Daoy (cell line): ENCODE results near the gene HIF3A. TPM values are rescaled to one million over a fixed set of nuclear protein-coding genes. Genes with fewer than 3 reads are reported as not detected.
A peak's percentile ranks its signal among the peaks of the same experiment; 100 is the strongest.
"Not testable (repeated sequence)": the region's sequence is repeated elsewhere in the genome, so short reads cannot be mapped to it uniquely, and the experiment has no call there.

ENCODE experiments used
- DNase-seq: peaks from one replicate; pipeline ENCODE4 v3.0.0-alpha.2; 2015; ENCODE audit warnings: low read depth
- total RNA-seq: library from RNA; depleted of rRNA; stranded (reverse); fragments of >200 nt; shearing (Covaris generic); gene quantifications from 2 replicates; pipeline ENCODE4 v1.2.3, GENCODE V29; 2014

The HIF3A gene
- total RNA-seq, 1 experiment from 2014 or later = not detected

DNA sequence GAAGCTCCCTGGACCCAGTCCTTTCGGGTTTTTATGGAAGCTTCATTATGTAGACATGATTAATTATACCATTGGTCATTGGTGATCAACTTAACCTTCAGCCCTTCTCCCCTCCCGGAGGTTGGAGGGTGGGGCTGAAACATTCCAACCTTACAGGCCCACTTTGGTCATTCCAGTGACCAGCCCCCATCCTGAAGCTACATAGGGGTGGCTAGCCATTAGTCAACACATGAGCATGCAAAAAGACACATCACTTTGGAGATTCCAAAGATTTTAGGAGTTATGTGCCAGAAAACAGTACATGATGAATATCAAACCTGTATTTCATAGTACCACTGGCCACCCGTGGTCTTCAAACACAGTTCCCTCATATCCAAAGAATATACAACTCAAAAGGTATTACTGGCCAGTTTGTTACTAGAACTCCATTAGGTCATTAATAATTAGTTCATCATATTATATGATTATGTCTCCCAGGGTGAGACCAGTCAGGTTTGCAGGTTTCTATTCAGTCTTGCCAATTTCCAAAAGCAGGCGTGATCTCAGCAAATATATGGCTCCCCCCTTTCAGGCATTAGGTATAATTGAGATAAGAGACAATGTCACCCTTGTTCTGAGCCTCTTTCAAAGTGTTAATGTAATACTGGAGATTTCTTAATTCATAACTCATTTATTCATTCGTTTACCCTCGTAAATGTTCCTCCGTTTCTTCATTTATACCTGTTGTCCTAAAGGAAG, 61.2 kb downstream of the HIF3A start:
- no peak for DNase-seq

DNA sequence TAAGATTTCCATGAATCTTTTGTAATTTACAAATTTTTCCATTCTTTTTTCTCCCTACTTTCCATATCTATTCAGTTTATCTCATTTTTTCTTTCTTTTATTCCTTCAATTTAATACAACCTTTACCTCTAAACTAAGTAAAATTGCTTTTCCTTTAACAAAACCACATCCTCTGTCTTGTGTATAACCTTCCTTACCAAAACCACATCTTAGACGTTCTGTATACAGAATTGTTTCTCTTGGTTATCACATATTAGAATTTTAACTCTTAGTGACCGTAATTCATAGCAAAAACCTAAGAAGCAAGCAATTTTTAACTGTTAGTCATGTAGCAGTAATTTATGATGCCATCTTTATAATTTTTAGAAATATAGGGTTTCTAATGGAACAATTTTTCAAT, 65.1 kb downstream of the HIF3A start:
- no peak for DNase-seq

DNA sequence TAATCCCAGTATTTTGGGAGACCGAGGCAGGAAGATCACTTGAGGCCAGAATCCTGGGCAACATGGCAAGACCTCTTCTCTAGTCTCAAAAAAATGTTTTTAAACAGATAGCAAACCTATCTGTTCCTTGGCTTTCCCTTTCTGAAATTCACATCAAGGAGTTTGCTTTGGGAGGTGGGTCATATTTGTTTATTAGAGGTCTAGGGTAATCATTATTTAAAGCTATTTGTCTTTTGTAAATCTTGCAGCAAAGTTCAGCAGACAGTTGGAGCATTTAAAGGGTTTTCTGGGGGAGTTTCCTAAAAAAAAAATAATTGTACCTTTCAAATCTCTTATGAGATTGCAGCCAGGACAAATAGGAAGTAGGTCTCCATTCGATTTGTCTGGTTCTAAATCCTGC, 67.5 kb downstream of the HIF3A start:
- no peak for DNase-seq

DNA sequence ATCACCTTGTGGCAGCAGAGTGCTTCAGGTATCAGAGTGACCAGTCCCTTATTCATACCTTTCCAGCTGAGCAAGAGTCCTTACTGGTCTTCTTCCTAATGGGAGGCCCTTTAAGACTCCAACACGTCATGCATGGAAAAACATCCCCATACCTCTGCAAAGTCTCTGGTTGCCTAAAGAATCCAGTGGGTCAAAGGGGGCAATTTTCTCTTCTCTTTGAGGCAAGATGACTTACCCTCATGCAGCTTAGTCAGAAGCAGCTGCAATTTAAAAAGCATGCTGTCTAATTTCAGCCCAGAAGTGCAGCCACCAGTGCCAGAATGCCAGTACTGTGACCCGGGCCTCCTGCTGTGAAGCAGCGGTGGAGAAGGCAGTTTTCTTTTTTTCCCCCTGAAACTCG, 68.7 kb downstream of the HIF3A start:
- no peak for DNase-seq

DNA sequence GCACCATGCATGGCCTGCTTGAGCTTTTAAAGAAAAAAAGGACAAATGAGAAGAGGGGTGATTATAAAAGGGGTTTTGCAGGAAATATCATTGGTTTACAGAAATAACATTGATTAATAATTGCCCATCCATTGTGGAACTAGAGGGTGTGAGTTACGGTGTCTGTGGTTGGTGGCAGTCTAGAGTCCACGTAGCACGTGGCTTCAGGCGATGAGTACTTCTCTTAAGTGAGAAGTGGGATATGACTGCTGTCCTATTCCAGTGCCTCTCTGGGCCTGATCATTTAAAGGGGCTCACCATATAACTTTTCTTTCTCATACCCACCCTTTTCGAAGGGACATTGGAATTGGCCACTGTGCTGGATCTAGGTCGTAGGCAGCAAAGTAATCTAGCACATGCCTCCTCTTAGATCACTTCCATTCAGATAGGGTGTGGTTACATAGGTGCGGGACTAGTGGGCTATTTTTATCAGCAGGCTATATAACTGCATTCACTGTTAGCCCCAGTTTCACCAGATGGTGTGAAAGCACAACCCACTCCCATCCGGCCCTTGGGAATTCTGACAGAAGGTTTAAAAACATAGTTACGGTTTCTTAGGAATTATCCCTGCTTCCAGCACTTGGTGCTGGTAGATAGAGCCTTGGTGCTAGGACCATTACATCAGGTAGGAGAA, 69.9 kb downstream of the HIF3A start:
- DNase-seq = no peak

DNA sequence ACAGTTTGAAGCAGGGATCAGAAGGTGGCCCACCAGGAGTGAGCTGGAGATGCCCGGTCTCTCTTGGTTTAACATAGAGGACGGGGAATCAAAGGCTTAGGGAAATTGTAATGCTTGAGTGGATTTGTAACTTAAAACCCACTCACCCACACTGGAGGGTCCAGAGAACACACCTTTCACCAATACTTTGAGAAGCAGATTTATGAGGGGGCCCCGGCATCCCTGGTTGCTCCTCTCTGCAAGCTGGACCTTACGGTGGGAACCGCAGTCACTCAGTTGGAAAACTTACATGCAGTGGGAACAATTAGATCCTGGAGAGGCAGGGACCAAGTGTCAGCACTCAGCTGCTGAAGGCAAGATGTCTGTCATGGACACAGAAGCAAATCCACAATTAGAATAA, 70.6 kb downstream of the HIF3A start:
- DNase-seq = no peak

DNA sequence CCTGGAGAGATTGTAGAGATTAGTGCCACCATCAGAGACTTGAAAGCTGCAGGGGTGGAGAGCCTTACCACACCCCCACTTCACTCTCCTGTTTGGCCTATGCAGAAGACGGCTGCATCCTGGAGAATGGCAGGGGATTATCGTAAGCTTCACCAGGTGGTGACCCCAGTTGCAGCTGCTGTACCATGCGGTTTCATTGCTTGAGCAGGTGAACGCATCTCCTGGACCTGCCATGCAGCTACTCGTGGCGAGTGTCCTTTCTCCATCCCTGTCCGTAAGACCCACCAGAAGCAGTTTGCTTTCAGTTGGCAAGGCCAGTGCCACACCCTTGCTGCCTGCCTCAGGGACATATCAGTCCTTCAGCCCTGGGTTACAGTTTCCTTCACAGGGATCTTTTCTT, 71.3 kb downstream of the HIF3A start:
- no peak for DNase-seq

DNA sequence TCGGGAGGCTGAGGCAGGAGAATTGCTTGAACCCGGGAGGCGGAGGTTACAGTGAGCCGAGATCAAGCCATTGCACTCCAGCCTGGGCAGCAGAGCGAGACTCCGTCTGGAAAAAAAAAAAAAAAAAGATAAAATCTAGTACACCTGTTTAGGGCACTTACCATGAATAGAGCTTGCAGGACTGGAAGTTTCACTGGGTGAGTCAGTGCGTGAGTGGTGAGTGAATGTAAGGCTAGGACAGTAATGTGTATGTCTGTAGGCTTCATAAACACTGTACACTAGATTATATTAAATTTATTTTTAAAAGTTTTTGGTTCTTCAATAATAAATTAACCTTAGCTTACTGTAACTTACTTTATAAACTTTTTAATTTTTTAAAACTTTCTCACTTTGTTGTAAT, 73.0 kb downstream of the HIF3A start:
- DNase-seq = no peak

DNA sequence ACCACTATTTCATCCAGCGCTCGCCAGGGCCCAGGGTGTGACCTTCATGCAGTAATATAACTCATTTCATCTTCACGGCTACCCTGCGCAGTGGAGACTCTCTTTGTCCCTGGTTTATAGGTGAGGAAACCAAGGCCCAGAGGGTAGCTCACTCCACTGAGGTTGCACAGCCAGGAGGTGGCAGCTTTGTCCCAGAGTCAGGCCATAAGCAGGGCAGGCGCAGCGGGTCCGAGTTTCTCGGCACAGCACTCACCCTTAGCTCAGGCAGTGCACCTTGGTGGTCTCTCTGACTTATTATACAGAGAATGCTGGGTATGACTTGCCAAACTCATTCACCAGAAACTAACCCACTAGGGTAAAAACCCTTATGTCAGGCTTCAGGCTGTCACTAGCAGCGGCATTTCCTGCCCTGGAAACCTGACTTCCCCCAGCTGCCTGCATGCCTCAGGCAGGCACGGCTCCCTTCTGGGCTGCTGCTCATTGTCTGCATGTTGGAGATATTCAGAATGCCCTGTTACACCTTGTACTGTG, 74.6 kb downstream of the HIF3A start:
- no peak for DNase-seq

DNA sequence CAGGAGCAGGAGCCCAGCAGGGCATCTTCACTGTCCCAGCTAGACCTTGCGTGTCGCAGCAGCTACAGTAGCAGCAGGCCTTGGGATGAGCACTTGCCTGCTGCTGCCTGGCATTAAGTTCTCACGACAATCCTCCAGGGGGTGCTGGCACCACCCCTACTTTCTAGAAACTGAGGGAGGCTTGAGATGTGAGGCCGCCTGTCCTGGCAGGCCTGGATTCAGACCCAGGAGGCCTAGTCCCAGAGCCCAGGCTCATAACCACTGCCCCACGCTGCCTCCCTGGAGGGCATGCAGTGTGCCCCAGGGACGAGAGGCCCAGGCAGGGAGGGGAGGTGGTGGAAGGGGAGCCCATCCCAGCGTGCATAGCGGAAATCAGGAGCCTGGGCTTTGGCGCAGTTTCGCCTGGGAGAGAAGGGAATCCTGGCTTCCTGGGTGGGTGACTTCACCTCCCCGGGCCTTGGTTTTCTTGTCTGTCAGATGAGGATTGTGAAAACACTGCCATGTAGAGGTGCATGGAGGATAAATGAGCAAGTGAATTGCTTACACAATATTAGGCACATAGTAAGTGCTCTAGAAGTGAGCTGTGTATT, 76.2 kb downstream of the HIF3A start:
- peak; percentile 54 for DNase-seq

DNA sequence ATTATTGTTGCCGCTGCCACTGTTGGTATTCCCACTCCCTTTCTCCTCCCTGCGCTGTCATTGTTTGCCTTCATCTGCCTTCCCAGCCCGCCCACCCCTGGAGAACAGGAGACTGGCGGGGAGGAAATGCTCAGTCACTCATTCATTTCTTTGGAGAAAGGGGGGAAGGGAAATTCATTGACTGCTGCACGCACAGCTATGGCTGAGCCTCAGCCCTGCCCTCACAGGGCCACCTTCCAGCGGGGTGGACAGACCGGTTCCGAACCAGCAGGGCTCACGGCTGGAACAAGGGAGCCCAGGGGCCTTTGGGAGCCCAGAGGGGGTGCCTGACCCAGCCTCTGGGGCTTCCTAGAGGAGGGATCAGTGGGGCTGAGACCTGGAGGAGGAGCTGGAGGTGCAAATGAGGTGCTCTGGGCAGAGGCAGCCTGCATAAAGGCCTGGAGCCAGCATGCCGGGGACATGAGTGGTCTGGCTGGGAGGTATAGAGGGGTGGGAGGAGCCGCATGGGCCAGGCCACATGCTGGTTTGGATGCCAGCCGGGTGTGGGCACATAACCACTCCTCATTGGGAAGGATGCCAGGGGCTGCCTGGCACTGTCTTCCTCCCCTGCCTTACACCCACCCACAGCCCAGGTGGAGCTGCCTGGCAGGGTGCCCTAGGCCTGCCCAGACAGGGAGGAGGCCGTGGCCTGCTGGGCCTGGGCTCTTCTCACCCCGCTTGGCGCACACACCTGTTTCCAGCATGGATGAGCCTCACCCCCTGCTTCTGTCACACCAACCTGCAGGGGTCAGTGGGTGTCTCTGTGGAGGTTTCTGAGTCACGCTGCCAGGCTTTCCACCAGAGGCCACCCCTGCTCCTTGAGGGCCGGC, 76.9 kb downstream of the HIF3A start:
- DNase-seq = peak; percentile 95

DNA sequence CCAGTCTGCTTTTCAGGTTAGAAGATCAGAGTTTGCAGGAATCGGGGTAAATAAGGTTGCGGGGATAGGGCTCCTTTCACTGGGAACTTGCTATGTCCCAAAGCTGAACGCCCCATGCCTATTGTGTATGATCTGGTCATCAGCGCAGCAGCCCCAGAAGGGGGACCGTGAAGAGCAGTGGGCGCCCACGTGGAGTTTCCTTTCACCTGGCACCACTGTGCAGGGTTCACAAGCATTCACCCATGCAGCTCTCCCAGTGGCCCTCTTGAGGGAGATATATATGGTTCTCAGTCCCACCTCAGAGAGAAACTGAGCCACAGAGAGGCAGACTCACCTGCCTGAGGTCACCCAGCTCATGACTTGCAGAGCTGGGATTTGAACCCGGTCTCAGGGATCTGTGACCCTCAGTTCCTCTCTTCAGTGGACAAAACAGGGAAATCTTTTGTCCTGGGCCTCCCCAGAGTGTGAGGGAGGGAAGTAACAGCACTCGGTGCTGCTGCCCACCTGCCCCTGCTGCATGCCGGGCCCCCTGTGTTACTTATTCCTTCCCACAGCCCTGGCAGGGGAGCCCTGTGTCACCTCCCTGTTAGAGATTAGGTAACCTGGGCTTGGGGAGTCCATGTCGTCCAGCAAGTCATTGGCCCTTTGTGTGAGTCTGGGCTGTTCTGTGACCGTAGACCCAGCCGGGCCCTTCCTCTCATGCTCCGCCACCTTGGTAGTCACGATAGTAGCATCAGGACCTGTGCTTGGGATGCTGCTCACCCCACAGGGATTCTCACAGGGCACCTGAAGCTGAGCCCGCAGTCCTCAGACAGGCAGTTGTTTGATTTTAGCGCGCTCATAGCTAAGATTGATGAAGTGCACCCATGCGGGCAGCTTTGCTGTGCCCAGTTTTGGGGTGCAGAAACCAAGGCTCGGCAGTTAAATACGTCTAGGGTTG, 78.0 kb downstream of the HIF3A start:
- DNase-seq = no peak

DNA sequence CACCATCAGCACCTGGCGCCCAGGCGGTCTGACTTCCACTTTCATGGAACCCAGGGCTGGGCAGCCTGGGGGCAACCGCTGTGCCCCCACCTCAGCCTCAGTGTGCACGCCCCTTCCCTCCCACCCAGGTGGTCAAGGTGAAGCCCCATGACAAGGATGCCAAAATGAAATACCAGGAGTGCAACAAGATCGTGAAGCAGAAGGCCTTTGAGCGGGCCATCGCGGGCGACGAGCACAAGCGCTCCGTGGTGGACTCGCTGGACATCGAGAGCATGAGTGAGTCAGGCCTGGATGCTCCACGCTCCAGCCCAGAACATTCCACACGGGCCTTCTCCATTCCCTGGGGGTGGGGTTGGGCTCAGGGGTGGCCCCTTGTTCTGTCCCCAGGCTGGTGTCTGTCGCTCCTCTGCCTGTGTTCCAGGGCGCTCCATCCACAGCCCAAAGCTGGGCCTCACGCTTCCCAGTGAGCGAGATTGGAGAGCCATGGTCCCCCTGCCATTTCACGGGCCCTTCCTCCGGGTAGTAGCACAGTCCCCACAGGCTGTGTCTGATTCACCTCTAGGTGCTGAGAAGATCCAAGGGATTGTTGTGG, 78.7 kb downstream of the HIF3A start:
- not testable (repeated sequence) for DNase-seq

DNA sequence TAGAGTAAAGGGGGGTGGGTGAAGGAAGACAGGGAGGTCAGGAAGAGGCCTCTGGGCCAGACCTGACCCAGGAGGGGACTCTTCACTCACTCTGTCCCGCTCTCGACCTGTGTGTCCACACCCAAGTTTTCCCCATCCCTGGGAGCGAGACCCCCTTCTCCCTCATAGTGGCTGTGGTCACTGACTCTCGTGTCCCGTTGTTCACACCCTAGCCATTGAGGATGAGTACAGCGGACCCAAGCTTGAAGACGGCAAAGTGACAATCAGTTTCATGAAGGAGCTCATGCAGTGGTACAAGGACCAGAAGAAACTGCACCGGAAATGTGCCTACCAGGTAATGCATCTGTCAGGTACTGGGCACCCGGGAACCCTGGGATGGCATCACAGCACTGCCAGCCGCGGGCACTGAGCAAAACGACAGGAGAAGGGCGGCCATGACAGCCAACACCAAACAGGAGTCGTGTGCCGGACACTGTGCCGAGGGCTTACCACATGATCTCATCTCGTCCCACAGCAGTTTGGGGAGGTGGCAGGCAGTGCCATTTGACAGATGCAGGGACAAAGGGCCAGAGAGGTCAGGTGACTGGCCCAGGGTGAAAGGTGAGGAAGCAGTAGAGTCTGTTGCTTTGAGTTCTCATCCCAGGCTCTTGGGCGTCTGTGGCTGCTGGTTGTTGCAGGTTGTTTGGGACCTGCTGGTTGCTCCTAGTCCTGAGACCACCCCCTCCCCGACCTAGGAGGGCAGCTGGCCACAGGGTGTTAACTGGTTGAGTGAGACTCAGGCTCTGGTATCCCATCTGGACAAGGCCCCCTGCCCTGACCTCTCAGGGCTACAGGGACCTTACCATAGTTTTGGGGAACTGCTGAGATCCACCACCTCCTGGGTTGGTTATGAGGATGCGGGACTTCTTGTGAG, 79.7 kb downstream of the HIF3A start:
- DNase-seq = no peak

DNA sequence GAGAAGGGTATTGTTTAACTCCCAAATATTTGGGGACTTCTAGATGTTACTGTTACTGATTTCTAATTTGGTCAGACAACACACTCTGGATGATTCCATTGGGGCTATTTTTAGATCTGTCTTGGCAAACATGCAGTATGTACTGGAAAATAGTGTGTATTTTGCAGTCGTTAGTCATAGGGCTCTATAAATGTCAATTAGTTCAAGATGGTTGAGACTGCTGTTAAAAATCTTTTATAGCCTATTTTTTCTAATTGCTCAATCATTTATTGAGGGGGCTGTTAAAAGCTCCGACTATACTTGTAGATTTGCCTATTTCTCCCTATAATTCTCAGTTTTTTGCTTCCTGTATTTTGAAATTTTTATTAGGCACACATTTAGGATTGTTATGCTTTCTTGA, 81.4 kb downstream of the HIF3A start:
- DNase-seq = no peak

DNA sequence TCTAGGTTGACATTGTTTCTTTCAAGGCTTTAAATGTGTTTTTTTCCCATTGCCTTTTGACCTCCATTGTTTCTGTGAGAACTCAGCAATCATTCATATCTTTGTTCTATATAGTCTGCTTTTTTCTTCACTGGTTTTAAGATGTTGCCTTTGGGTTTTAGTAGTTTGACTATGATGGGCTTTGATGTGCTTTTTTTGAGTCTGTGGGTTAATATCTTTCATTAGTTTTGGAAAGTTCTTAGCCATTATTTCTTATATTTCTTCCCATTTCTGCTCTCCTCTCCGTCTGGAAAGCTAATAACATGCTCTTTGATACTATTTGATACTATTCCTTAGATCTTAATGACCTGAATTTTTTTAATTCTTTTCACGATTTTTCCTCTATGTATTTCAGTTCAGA, 83.8 kb downstream of the HIF3A start:
- DNase-seq = no peak

DNA sequence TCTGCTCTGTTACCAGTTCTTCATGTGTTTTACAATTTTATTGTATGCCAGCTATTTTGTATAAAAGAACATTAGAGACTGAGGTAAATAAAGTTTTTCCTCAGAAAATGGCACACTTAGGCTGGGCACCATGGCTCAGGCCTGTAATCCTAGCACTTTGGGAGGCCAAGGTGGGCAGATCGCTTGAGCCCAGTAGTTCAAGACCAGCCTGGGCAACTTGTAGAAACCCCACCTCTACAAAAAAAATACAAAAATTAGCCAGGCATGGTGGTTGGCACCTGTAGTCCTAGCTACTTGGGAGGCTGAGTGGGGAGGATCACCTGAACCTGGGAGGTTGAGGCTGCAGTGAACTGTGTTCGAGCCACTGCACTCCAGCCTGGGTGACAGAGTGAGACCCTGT, 84.5 kb downstream of the HIF3A start:
- DNase-seq = no peak

DNA sequence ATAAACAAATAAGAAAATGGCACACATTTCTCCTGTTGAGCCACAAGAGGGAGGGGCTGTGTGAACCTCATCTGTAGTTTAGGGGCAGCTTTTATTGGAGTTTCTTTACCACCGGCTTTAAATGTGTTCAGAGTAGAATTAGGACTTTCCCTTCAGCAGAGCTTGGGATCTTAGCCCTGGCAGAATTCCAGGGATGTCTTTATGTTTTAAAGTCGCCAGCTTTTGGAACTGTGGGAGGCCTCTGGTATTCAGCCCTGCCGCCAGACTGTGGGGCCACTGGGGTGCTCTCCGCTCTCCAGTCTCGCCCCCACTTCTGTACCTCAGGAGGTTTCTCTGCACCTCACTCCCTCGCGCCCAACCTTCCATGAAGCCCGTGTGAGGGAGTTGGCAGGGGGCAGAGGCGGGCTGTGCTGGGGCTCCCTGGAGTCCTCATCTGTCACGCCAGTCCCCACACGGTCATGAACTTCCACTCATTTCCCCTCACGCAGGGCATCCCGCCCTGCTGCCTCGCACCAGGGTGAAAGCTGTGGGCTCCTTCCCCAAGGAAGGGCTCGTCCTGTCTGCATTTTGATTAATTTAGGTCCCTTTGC, 85.0 kb downstream of the HIF3A start:
- no peak for DNase-seq
